SK-N-MC (cell line): ENCODE measurements around the gene NACC2.

Source experiments
- DNase-seq: peaks from one replicate; pipeline ENCODE4 v3.0.0-alpha.2; 2011; ENCODE audit warnings: low read depth, low spot score
- H3K27ac ChIP-seq: fragments of 200-600 bp; sonication (generic); 2 replicates; pipeline ENCODE4 v1.5.1; 2016; ENCODE audit warnings: mixed run types
- H3K36me3 ChIP-seq: fragments of 200-600 bp; sonication (generic); 2 replicates; pipeline ENCODE4 v1.6.1; 2017; ENCODE audit warnings: antibody characterized with exemption, low read length, mixed read lengths; ENCODE audit not compliant: insufficient read depth
- H3K4me3 ChIP-seq: fragments of 200-600 bp; sonication (generic); 2 replicates; pipeline ENCODE4 v1.5.1; 2016
- H3K9ac ChIP-seq: fragments of 200-600 bp; sonication (generic); 2 replicates; pipeline ENCODE4 v1.8.0; 2017; ENCODE audit warnings: mixed run types, mixed read lengths; ENCODE audit not compliant: insufficient read length
- H3K9me3 ChIP-seq: fragments of 200-600 bp; sonication (generic); 2 replicates; pipeline ENCODE4 v1.6.1; 2017; ENCODE audit warnings: low read depth, mild to moderate bottlenecking, antibody characterized with exemption, low read length, moderate library complexity, mixed read lengths
- EZH2 ChIP-seq: fragments of 200-600 bp; sonication (generic); IDR thresholded peaks from one replicate; pipeline ENCODE4 v1.6.1; 2017; ENCODE audit warnings: antibody characterized with exemption
- FOXP2 ChIP-seq: optimal IDR thresholded peaks from 2 replicates; pipeline ENCODE3; 2011; ENCODE audit warnings: mild to moderate bottlenecking, moderate library complexity; ENCODE audit not compliant: insufficient read depth; ENCODE audit errors: extremely low read length, control extremely low read depth
- POLR2AphosphoS5 ChIP-seq: IDR thresholded peaks from 2 replicates; pipeline ENCODE4 v1.6.1; 2012; ENCODE audit warnings: mild to moderate bottlenecking, low read depth, low read length, borderline replicate concordance

NACC2 gene

GRCh38 chr9:135992486-135993408, 102.3 kb downstream of the NACC2 start:
- Histone ChIP-seq H3K4me3 (no peak overlapping the region), H3K27ac (no peak overlapping the region)
- DNase-seq, result no peak

GRCh38 chr9:135991771-135992170, 103.3 kb downstream of the NACC2 start:
- no peaks in the 10 kb centered on the region for H3K36me3 ChIP-seq
- no peak for DNase-seq
- H3K9me3 ChIP-seq, result no peaks in the 10 kb centered on the region
- no peak overlapping the region for H3K4me3 ChIP-seq
- no peak for TF ChIP-seq EZH2
- no peak overlapping the region for H3K27ac ChIP-seq
- H3K9ac ChIP-seq, result no peak overlapping the region

More at GRCh38 chr9:135992486-135993408, 102.3 kb downstream of the NACC2 start:
- no peak overlapping the region for H3K9ac ChIP-seq
- H3K36me3 ChIP-seq, result no peaks in the 10 kb centered on the region
- TF ChIP-seq POLR2AphosphoS5 (no peak), EZH2 (no peak), FOXP2 (no peak)
- no peaks in the 10 kb centered on the region for H3K9me3 ChIP-seq

- Histone ChIP-seq H3K9ac (no peak overlapping the region), H3K27ac (peak overlapping the region; percentile 60; the same call in 1 of the 2 replicates), H3K36me3 (no peaks in the 10 kb centered on the region), H3K4me3 (peak overlapping the region; percentile 66), H3K9me3 (no peaks in the 10 kb centered on the region)
- DNase-seq, result no peak
- TF ChIP-seq EZH2, result no peak
- no peak for TF ChIP-seq POLR2AphosphoS5
- no peak for TF ChIP-seq FOXP2
Measured at GRCh38 chr9:135990468-135991429, 104.3 kb downstream of the NACC2 start.

- Histone ChIP-seq H3K9me3 (no peaks in the 10 kb centered on the region), H3K4me3 (peak overlapping the region; percentile 66), H3K9ac (no peak overlapping the region), H3K27ac (no peak overlapping the region), H3K36me3 (no peaks in the 10 kb centered on the region)
- TF ChIP-seq POLR2AphosphoS5 (no peak), EZH2 (no peak), FOXP2 (no peak)
- no peak for DNase-seq
Measured at GRCh38 chr9:135989722-135990467, 105.2 kb downstream of the NACC2 start.

GRCh38 chr9:135989157-135989556, 105.9 kb downstream of the NACC2 start:
- no peak overlapping the region for H3K27ac ChIP-seq
- DNase-seq, result no peak
- TF ChIP-seq POLR2AphosphoS5 (no peak), EZH2 (no peak), FOXP2 (no peak)
- H3K9ac ChIP-seq, result no peak overlapping the region
- no peaks in the 10 kb centered on the region for H3K9me3 ChIP-seq
- H3K36me3 ChIP-seq, result no peaks in the 10 kb centered on the region
- no peak overlapping the region; the same call in 1 of the 2 replicates for H3K4me3 ChIP-seq

- no peaks in the 10 kb centered on the region for H3K9me3 ChIP-seq
- TF ChIP-seq EZH2 (no peak), FOXP2 (no peak), POLR2AphosphoS5 (no peak)
Measured at GRCh38 chr9:135988493-135988892, 106.6 kb downstream of the NACC2 start.

GRCh38 chr9:135987838-135988404, 107.2 kb downstream of the NACC2 start:
- Histone ChIP-seq H3K27ac (no peak overlapping the region), H3K36me3 (no peaks in the 10 kb centered on the region), H3K4me3 (no peak overlapping the region), H3K9ac (no peak overlapping the region), H3K9me3 (no peaks in the 10 kb centered on the region)
- no peak for TF ChIP-seq EZH2
- TF ChIP-seq FOXP2, result no peak
- TF ChIP-seq POLR2AphosphoS5, result no peak
- no peak for DNase-seq

More at GRCh38 chr9:135988493-135988892, 106.6 kb downstream of the NACC2 start:
- Histone ChIP-seq H3K27ac (no peak overlapping the region), H3K36me3 (no peaks in the 10 kb centered on the region), H3K9ac (no peak overlapping the region), H3K4me3 (no peak overlapping the region)
- no peak for DNase-seq
